NB4 (cell line): Measurements from ENCODE around the gene NBPF3.

Experiments used
- CTCF ChIP-seq: IDR thresholded peaks from one replicate; pipeline ENCODE4 v1.5.1; 2012; ENCODE audit warnings: low read depth, low read length
- MAX ChIP-seq: IDR thresholded peaks from 2 replicates; pipeline ENCODE4 v1.6.1; 2011; ENCODE audit warnings: low read depth, low read length

- TF ChIP-seq CTCF (no peak), MAX (no peak)
Measured at GRCh38 chr1:21526441-21526840, 86.5 kb downstream of the NBPF3 start.
